NCI-H2171 treated with DMSO at 0.1 percent for 48 hours (cell line): ENCODE results near the gene ATF6B.
A peak's percentile ranks its signal among the peaks of the same experiment; 100 is the strongest.

Experiments used
- DNase-seq: peaks from one replicate; lab custom pipeline; 2025; lab: John Stamatoyannopoulos, UW

Gene ATF6B

DNA sequence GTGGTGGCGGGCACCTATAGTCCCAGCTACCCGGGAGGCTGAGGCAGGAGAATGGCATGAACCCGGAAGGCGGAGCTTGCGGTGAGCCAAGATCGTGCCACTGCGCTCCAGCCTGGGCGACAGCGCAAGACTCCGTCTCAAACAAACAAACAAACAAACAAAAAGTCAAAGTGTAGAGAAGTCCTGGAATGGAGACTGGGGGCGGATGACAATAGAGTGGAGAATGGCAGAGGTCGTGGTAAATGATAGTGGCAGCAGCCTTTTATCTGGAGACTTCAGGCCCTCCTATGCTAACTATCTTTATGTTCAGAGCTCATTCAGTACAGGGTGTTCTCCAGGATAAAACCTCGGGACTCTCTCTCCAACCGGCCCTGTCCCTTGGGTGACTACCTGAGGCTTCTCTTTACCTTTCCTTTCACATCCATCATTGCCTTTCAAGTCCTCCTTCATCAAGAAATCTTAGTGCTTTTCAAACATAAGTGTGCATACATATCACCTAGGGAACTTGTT lies 3.4 kb upstream of the ATF6B start:
- DNase-seq, result no peak

DNA sequence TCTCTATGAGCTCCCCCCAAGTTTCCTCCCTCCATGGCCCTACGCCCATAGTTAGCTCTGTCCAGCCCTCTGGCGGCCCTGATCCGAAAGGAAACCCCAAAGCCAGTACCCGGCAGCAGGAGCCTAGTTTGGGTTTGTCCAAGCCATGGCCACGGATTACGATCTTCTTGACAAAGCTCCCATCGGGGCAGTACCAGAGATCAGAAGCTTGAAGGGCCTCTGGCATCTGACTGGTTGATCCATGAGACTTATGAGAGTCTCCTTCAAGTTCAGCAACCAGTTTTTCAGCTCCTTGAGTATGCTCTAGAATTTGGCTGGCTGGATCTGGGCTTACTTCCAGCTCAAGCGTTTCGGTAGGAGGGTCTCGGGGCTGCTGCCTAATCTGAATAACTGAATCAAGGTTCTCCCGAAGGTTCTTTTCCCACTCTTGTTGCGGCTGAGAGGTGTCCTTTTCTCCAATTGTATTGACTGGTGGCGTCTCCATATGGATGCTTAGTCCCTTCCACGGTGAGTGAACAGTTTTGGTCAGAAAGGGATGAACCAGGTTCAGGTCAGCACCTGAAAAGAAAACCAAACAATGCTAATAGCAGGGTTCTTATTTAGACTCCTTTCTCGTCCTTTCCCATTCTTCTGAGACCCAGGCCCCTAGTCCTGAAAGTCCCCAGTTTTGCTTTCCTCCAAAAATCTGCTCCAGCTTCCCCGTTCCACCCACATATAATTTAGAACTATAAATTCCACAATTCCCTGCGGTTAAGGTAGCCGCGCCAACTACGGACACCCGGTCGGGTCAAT lies 1.4 kb upstream of the ATF6B start:
- DNase-seq, result no peak

DNA sequence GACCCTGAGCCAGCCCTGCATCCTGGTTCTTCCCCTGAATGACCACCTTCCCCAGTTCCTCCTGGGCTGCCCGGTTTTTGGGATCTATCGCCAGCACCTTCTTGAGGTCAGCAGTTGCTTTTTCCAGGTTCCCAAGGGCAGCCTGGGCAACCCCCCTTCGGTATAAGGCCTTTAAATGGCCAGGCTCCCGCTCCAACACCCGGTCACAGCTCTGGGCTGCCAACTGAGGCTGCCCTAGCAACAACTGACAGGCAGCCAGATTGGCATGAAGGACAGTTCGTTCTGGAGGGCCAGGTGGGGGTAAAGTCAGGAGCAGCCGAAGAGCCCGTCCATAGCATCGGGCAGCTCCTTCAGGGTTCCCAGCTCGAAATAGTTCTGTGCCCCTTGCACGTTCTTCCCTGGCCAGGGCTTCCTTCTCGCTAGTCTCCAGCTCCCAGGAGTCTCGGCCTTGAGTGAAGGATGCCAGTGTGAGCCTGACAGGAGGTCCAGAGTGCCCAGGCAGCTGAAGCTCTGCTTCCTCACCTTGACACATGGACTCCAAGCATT lies 778 bp upstream of the ATF6B start:
- DNase-seq, result no peak

DNA sequence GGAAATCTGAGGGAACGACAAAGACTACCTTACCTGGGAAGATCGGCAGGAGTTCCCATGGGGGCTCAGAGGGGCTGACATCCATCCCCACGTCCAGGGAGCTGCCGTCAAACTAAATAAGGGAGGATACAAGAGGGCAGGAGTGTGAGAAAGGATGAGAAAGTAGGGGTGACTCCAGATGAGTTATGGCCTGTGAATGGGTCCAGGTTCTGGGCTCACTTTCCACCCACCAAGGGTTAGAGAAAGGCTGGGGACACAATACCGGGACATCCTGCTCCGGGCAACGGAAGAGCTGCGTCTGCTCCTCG lies 683 bp downstream of the ATF6B start:
- DNase-seq, result no peak

DNA sequence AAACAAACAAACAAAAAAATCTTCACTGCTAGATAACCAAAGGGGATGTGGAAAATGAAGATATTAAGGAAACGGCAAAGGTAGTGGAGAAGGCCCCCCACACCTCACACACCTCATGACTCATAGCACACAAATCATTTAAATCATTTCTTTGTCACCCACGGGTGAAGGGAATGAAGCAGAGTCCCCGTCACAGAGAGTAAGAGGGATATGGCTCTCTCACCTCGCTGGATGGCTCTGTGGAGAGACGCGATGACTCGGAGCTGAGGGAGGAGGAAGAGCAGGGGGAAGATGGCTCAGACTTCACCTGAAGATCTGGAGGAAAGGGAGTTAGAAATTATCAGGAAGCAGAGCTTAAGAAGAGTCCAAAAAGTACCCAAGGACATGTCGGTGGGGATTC lies 1.2 kb downstream of the ATF6B start:
- no peak for DNase-seq

DNA sequence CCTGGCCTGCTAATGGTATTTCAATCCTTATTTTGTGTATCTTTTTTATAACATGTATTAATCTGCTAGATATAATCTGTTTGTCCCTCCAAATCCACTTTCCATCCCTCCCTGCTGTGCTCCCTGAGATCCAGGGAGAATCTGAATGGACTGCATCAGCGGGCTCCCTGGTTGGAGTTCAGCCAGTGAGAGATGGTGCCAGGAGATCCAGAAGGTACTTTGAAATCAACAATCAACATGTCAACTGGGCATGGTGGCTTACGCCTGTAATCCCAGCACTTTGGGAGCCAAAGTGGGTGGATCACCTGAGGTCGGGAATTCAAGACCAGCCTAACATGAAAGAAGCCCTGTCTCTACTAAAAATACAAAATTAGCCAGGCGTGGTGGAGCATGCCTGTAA lies 4.4 kb downstream of the ATF6B start:
- DNase-seq, result no peak

DNA sequence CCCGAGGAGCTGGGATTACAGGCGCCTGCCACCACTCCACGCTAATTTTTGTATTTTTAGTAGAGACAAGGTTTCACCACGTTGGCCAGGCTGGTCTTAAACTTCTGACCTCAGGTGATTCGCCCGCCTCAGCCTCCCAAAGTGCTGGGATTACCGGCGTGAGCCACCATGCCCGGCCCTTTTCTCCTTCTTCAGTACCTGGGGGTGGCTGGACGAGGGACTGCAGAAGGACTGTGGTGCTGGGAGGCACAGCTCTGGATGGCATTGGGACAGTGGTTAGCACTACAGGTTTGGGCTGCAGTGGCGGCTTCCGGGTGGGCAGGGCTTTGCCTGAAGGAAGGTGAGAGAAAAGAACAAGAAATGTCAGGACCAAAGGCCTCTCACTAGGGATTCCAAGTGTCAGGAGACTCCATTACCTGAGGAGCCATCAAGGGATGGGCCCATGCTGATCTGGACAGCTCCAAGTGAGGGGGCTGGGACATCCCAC lies 7.4 kb downstream of the ATF6B start:
- DNase-seq, result no peak

DNA sequence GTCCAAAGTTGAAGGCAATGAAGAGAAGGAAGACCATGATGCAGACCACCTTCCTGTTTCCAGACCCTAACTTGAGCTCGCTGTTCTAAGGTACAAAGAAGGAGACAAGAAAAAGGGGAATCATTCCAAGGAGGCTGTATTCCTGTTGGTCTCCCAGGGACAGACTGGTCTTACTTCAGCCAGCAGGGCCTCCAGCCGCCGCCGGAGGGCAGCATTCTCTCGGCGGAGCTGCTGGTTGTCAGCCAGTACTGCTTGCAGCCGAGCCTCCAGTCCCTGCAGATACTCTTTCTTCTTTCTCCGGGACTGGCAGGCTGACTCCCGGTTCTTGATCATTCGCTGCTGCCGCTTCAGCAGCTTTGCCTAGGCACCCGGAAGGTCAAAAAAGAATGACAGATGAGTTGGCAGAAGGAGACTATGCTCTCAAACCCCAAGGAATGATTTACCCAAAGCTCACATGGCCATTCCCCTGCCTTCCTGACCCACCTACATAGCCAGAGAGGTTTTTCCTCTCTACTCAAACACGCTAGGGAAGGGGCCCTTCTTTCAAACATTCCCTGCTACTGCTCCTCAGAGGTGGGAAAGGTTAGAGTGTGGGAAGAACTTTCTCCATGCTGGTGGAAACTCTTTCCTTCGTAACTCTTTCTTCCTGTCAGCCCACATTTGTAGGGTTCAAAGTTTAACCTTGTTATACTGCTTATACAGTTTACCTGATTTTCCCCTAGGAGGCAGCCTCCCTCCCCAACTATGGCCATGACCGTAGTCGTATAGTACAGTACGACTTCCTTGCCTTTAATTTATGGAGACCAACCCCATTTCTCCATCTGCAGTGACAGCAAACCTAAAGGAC lies 9.0 kb downstream of the ATF6B start:
- DNase-seq, result peak; percentile 72

DNA sequence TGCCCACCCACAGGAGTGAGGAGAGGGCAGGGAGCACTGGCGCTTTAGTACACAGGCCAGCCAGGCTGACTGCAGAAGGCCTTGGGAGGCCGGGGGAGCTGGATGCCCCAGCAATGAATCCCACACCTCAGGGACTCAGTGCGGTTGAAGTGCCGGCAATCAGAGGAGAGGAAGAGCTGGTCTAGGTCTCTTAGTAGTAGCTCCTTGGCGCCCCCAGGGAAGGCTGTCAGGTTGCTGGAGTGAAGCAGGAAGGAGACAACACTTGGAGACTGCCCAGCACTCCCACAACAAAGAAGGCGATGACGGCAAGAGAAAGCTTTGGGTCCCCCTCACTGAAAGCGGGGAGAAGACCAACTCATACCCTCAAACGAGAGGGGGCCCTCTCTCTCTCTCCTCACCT lies 10.6 kb downstream of the ATF6B start:
- no peak for DNase-seq

DNA sequence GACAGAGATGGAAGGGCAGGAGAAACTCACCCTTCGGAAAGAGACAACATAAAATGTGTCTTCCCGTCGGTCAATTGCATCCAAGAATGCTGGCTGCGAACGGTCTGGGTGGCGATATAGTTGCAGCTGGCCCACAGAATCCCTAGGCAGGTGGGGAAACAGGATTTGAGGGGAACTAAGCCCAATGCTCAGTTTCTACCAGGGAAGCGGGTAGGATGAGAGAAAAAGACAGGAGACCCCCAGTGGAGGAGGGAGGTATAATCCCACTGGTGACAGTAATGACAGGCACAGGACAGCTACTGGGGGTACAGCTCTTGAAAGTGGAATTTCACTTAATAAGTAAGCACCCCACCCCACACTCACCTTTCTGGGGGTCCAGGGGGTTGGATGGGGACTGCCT lies 11.4 kb downstream of the ATF6B start:
- DNase-seq, result no peak

DNA sequence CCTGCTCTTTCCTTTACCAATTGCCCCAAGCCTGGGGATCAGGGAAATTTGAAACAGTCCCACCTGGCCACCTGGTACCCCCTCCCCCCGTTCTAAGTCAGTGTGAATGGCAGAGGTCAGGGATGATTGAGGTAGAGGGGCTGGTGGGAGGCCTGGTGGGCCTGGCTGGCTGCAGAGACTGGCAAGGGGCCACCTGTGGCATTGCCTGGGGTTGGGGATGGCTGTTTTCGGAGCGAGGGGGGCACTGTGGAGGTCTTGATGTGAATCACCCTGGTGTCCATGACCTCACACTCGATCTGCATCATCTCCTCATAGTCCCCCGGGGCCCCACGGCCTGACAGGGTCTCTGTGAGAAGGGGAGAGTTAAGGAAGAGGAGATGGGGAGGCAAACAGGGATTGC lies 12.4 kb downstream of the ATF6B start:
- no peak for DNase-seq

DNA sequence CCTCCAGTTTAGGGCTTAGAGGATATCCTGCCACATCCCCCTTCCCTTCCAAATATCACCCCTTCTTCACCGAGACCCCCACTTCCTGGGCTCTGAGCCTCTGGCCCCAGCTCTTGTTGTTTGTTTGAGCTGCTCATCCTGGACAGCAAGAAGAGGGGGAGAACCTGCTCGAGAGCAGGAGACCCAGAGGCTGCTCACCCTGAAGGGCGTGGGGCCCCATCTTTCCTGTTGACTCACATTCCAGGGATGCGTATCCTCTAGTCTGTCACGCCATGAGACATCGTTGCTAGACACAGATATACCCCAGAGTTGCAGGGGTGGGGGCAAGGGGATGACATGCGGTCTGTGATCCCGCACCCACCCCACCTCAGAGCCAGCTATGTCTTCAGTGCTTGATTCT lies 13.2 kb downstream of the ATF6B start:
- no peak for DNase-seq

DNA sequence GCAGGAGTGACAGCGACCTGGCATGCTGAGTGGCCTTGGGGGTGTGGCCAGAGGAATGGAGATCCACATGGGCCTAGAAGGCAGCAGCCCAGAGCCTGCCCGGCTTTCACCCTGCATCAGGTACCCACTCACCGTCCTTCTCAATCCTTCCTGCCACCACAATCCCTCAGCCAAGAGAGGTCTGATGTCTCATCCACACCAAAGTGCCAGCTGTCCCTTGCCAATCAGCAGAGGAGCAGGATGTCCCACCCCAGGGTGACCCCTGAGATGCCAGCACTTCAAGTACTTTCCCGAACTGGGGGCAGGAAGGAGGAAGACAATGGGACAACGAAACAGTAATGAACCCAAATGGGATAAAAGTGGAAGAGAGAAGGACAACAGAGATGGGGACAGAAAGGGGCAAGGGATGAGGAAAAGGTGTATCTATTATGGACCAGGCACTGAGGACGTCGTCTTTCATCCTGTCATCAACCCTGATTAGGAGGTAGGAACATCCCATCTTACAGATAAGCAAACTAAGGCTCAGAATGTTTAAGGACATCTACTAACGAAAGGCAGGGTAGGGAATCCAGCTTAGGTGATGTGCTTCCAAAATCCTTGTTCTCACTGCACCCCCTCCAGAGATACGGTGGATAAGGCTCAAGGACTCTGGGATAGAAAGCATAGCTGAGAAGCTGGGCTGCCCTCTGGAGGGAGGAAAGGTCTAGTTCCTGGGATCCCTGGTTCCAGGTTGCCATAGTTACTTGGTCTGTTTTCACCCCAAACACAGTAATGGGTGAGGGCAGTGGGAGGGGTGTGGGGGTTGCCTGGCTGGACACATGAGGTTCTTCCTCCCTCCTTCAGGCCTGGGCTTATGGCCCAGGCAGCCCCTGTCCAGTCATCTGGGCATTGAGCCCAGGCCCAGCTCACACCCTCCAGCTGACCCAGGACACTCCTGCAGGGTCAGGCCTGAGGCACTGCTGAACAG lies 14.4 kb downstream of the ATF6B start:
- DNase-seq, result no peak

DNA sequence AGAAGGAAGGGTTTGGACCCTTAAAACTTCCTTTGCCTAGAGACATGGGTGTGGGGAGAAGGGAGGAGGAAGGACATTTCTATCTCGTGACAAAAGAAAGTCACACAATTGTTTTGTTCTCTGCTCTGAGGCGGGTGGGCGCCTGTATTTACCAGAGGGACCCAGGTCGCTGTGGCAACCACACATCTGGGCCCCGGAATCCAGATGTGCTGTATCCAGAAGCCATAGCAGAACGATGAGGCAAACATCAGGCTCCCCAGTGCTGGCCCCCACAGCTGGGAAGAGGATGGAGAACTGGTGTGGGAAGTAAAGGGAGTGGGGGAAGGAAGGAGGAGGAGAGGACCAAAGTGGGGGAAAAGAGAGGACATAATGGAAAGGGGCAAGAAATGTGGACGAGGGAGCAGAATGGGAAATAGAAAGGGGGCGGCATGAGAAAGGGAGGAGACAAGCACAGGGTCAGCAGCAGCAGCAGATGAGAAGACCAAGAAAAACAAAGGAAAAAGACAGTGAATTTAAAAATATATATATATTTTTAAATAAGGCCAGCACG lies 15.5 kb downstream of the ATF6B start:
- DNase-seq, result no peak

DNA sequence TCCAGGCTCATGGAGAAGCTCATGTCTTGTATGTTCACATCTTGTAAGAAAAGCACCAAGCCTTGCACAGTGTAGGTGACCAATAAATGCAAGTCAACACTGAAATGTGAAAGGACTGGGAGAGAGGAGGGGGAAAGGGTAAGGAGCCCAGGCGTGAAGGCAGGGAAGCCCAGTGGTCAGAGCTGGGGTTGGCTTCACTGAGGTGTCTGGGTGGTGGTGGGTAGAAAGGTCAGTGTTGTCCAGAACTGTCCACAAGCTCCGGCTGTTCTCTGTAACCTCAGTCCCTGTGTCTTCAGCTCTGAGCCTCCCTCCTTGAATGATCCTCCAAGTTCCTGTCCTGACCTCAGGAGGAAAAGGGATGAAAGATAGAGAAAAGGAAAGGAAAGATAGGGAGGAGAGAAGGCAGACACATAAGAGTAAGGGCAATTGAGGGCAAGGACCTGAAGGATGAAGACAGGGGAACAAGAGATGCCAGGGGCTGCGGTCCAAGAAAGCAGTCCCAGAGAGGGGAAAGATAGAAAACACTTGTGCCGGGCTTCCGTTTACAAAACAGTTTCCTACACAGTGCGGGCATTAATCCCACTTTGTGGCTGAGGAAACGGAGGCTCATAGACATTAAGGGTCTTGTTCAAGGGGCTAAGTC lies 16.5 kb downstream of the ATF6B start:
- no peak for DNase-seq

DNA sequence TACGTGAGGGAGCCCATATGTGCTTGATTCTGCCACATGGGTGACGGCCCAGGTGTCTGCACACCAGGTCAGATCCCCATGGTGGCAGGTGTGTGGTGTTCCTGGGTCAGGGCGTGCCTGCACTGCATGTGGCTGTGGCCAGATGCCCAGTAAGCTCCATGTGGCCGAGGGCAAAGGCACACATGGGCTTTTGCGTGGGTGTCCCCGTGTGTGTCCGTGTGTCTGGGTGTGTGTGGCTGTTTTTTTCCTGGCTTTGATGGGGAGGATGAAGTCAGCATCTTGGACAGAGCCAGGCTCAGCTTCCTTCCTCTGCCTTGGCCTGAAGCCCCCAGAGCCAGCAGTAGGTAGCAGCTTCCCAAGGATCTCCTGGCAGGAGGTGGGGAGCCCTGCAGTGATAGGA lies 17.4 kb downstream of the ATF6B start:
- no peak for DNase-seq

DNA sequence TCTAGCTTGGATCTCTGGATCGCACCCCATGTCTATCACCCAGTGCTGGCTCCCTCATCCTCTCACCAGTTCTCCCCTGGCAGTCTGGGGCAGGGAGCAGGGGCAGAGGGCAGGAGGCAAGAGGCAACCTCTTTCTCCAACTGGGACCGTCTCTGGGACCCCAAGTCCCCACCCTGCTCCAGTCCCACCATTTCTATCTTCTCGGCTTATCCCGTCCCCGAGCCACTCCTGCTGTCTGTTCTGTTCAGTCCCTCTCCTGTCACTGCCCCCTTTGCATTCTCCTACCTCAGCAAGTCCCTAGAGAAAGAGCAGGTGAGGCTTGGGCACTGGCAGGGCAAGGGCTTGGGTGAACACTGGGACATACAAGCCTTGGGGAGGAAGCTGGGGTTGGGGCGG lies 18.3 kb downstream of the ATF6B start:
- no peak for DNase-seq

DNA sequence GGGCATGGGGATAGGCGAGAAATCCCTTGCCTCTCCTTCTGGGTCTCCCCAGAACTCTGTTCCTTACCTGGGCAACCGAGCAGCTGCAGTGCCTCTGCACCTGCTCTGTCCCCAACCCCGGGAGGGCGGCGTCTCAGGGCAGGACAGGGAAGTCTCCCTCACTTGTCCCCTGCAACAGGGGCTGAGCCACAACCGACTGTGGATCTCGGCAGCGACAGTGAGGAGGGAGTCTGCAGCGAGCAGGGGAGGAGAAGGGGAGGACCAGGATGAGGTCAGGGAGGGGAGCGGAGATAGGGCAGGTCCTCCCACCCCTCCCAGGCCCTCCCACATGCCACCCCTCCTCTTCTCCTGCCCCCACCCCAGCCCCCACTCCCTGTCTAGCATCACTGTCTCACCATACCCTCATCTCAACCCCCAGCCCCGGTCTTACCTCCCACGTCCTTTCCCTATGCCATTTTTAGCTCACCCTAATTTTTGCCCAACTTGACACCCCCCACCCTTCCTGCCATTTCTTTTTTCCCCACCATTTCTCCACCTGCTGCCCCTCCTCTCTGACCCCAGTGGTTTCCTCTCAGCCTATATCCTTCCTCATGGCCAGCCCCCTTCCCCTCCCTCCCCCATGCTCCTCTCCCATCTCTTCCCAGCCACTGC lies 18.8 kb downstream of the ATF6B start, which contains the start of gene TNXB:
Gene TNXB, minus strand, starts transcription at position 225 of the 651 bp plus-strand sequence. CDS start 11,140 bp downstream, outside the sequence.
- DNase-seq, result no peak

DNA sequence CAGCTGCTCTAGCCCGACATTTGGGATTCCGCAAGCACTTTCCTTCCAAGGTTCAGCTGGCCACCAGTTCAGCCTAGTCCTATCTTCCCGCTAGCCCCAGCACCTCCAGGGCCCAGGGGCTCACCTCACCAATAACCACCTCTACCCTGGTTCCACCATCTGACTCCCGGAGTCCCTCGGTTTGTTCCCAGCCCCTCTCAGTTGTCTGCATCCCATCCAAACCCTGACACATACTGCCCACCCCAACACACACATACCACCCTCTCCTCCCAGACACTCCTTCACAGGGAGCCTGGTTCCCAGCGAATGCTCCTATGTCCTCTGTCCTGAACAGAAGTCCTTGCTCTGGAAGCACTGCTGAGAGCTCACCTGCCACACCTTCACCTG lies 19.3 kb downstream of the ATF6B start:
- no peak for DNase-seq

DNA sequence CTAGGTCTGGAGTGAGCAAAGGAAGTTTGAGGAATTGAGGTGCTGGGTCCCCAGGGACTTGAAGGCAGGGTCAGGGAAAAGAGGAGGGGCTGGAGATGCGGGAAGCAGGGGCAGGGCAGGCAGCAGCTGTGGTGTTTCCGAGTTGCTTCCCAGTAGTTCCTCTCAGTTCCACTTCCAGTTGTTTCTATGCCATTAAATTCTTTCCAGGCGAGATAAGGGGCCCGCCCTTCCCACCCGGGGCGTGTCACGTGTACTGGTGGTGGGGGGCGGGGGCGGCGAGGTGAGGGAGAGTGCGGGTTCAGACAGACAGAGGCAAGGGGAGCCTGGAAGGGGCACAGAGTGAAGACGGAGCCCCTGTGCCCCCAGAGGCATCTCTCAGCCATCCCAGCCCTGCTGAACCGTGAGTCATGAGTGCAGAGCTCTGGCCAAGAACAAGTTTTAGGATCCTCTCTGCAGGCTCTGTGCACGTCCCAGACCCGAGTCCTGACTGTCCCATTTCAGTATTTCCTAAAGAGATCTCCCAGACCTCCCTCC lies 19.9 kb downstream of the ATF6B start:
- no peak for DNase-seq
